Brain microvascular endothelial cell (primary cell): Measurements from ENCODE around the gene L3MBTL3.

Source experiments
- DNase-seq: peaks from one replicate; pipeline ENCODE4 v3.0.0-alpha.2; 2020
- H3K27ac ChIP-seq: fragments of 250-450 bp; sonication (Bioruptor Pico); 2 replicates; pipeline ENCODE4 v1.5.1; 2020; ENCODE audit warnings: mild to moderate bottlenecking, moderate library complexity
- H3K27me3 ChIP-seq: fragments of 250-450 bp; sonication (Bioruptor Pico); replicated peaks from 2 replicates; pipeline ENCODE4 v1.5.1; 2020; ENCODE audit warnings: mild to moderate bottlenecking
- H3K36me3 ChIP-seq: fragments of 250-450 bp; sonication (Bioruptor Pico); replicated peaks from 2 replicates; pipeline ENCODE4 v1.5.1; 2020; ENCODE audit warnings: mild to moderate bottlenecking
- H3K4me3 ChIP-seq: 2 replicates; pipeline ENCODE4 v1.5.1; 2011; ENCODE audit warnings: low read depth, mild to moderate bottlenecking, control low read depth, low read length, moderate library complexity
- CTCF ChIP-seq: IDR thresholded peaks from 2 replicates; pipeline ENCODE4 v1.5.1; 2011; ENCODE audit warnings: low read depth, mild to moderate bottlenecking, moderate library complexity, low read length, control low read depth, inconsistent platforms; ENCODE audit errors: missing control alignments
- in situ Hi-C: cut with HindIII; loops from 2 replicates; pipeline ENCODE4 v1.10.0; 2017; ENCODE audit warnings: low sequenced_read_pairs, low pct_ligation_motif_present

The L3MBTL3 gene

DNA sequence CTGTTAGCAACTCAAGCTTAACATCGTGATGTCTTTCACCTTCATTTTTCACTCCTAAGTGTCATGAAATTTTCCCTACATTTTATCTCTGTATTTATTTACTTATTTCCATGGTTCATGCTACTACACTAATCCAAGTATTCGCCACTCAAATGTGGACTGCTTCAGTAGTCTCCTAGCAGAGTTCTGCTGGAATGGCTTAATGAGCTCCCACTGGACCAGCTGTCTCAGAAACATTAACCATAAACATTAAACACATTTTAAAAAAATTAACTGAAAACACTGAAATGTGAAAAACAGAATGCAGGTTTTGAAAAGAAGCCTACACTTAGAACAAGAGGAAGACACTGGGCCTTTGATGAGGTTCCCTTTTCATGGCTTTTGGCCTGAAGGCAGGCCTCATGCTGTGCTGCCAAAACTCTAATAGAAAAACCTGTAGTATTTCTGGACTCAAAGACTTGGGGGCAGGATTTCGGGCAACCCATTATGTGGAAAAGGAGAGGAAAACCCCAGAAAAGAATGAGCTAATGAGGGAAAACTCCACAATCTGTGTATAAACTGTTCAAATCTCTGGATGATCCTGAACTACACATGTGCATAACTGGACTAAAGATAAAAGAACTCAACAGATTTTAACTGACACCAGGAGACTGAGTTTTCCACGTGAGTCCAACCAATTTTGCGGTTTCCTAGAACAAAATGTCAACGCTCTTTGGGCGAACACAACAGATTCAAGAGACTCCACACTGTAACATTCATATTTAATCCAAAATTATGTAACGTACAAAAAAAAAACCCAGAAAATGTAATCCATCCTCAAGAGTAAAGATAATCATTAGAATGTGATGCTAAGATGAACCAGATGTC lies 171.4 kb downstream of the L3MBTL3 start:
- in situ Hi-C loops: no loop called here
- no peak for DNase-seq
- Histone ChIP-seq H3K27me3 (no peaks in the 10 kb centered on the region), H3K27ac (no peak overlapping the region), H3K4me3 (no peak overlapping the region), H3K36me3 (no peaks in the 10 kb centered on the region)
- TF ChIP-seq CTCF: no peak
